WTC11 (cell line): Measurements from ENCODE around the gene RPL11. TPM values are rescaled to one million over a fixed set of nuclear protein-coding genes. Genes with fewer than 3 reads are reported as not detected.

Experiments
- ATAC-seq: fragments of 200-7000 bp; cut with Tn5 transposase; 2 replicates; pipeline ENCODE4 v1.10.0; 2021; ENCODE audit warnings: mild to moderate bottlenecking, moderate library complexity
- CTCF ChIA-PET: fragments of 300-600 bp; sonication (Branson Sonifier 250); formaldehyde crosslinking; loops from one replicate; lab custom pipeline; 2021; ENCODE audit warnings: antibody characterized with exemption; lab: Charles Lee
- POLR2A ChIA-PET: fragments of 350-600 bp; sonication (Branson Sonifier 250); formaldehyde crosslinking; loops from one replicate; lab custom pipeline; 2021; ENCODE audit warnings: antibody characterized with exemption; lab: Charles Lee
- DNase-seq: peaks from one replicate; pipeline ENCODE4 v3.0.0; 2021; ENCODE audit warnings: low spot score
- H3K27ac Mint-ChIP-seq: 2 replicates; pipeline ENCODE4 v1.8.0; 2021; ENCODE audit warnings: mixed read lengths
- H3K27me3 Mint-ChIP-seq: 2 replicates; pipeline ENCODE4 v1.8.0; 2021; ENCODE audit warnings: low read depth, mild to moderate bottlenecking, moderate library complexity, mixed read lengths
- H3K36me3 Mint-ChIP-seq: 2 replicates; pipeline ENCODE4 v1.8.0; 2021; ENCODE audit warnings: mixed read lengths
- H3K4me1 Mint-ChIP-seq: 2 replicates; pipeline ENCODE4 v1.8.0; 2022; ENCODE audit warnings: mixed read lengths
- H3K4me3 Mint-ChIP-seq: 2 replicates; pipeline ENCODE4 v1.8.0; 2021; ENCODE audit warnings: mild to moderate bottlenecking, moderate library complexity, mixed read lengths
- H3K9me3 Mint-ChIP-seq: 2 replicates; pipeline ENCODE4 v1.8.0; 2021; ENCODE audit warnings: mixed read lengths
- FOXK1 ChIP-seq: sonication (generic); formaldehyde crosslinking; IDR thresholded peaks from 2 replicates; pipeline ENCODE4 v1.8.0; 2022; ENCODE audit warnings: mild to moderate bottlenecking, moderate library complexity, missing genetic modification reagents
- GRHL2 ChIP-seq: fragments of 250-450 bp; sonication (Bioruptor Pico); IDR thresholded peaks from 2 replicates; pipeline ENCODE4 v1.8.0; 2022; ENCODE audit warnings: mild to moderate bottlenecking, moderate library complexity; ENCODE audit not compliant: insufficient replicate concordance, severe bottlenecking
- IRF2 ChIP-seq: sonication (generic); formaldehyde crosslinking; IDR thresholded peaks from 2 replicates; pipeline ENCODE4 v1.8.0; 2022; ENCODE audit warnings: low read depth, missing genetic modification reagents, borderline replicate concordance
- KAT7 ChIP-seq: sonication (generic); formaldehyde crosslinking; IDR thresholded peaks from 2 replicates; pipeline ENCODE4 v1.8.1; 2023; ENCODE audit warnings: missing genetic modification reagents, mild to moderate bottlenecking, borderline replicate concordance
- MXD4 ChIP-seq: fragments of 250-450 bp; sonication (Bioruptor Pico); IDR thresholded peaks from 2 replicates; pipeline ENCODE4 v1.8.0; 2021; ENCODE audit warnings: mild to moderate bottlenecking, moderate library complexity, borderline replicate concordance
- MYBL2 ChIP-seq: sonication (generic); formaldehyde crosslinking; IDR thresholded peaks from 2 replicates; pipeline ENCODE4 v1.8.1; 2023; ENCODE audit warnings: mild to moderate bottlenecking, moderate library complexity, missing genetic modification reagents
- OVOL2 ChIP-seq: fragments of 250-450 bp; sonication (Bioruptor Pico); IDR thresholded peaks from 2 replicates; pipeline ENCODE4 v1.9.0; 2021; ENCODE audit warnings: mild to moderate bottlenecking, borderline replicate concordance
- RELA ChIP-seq: sonication (generic); formaldehyde crosslinking; IDR thresholded peaks from 2 replicates; pipeline ENCODE4 v1.8.1; 2022; ENCODE audit warnings: missing genetic modification reagents, mild to moderate bottlenecking, borderline replicate concordance
- RORB ChIP-seq: fragments of 250-450 bp; sonication (Bioruptor Pico); IDR thresholded peaks from 2 replicates; pipeline ENCODE4 v1.9.0; 2021; ENCODE audit warnings: mild to moderate bottlenecking
- SMAD4 ChIP-seq: sonication (generic); formaldehyde crosslinking; IDR thresholded peaks from 2 replicates; pipeline ENCODE4 v1.8.0; 2022; ENCODE audit warnings: mild to moderate bottlenecking, missing genetic modification reagents
- TEAD1 ChIP-seq: sonication (generic); formaldehyde crosslinking; IDR thresholded peaks from 2 replicates; pipeline ENCODE4 v1.8.0; 2022; ENCODE audit warnings: mild to moderate bottlenecking, missing genetic modification reagents
- TEAD4 ChIP-seq: sonication (generic); formaldehyde crosslinking; IDR thresholded peaks from 2 replicates; pipeline ENCODE4 v1.8.0; 2022; ENCODE audit warnings: mild to moderate bottlenecking, missing genetic modification reagents
- ZNF121 ChIP-seq: sonication (generic); formaldehyde crosslinking; IDR thresholded peaks from 2 replicates; pipeline ENCODE4 v1.8.0; 2023; ENCODE audit warnings: missing genetic modification reagents
- ZNF263 ChIP-seq: sonication (generic); formaldehyde crosslinking; IDR thresholded peaks from 2 replicates; pipeline ENCODE4 v1.8.1; 2022; ENCODE audit warnings: low read depth, mild to moderate bottlenecking, moderate library complexity, missing genetic modification reagents
- ZNF396 ChIP-seq: fragments of 250-450 bp; sonication (Bioruptor Pico); IDR thresholded peaks from 2 replicates; pipeline ENCODE4 v1.8.0; 2021; ENCODE audit warnings: mild to moderate bottlenecking, moderate library complexity, borderline replicate concordance
- ZNF423 ChIP-seq: fragments of 250-450 bp; sonication (Bioruptor Pico); IDR thresholded peaks from 2 replicates; pipeline ENCODE4 v2.1.2; 2022; ENCODE audit warnings: mild to moderate bottlenecking, moderate library complexity
- total RNA-seq: library from RNA; stranded (reverse); gene quantifications from 3 replicates; pipeline ENCODE4 v1.2.3, GENCODE V29; 2021
- TF ChIP-seq, protein P1 (sequence below): sonication (generic); formaldehyde crosslinking; IDR thresholded peaks from 2 replicates; pipeline ENCODE4 v1.8.1; 2023; ENCODE audit warnings: mild to moderate bottlenecking, missing genetic modification reagents
- TF ChIP-seq, protein P2 (sequence below): sonication (generic); formaldehyde crosslinking; IDR thresholded peaks from 2 replicates; pipeline ENCODE4 v1.8.1; 2023; ENCODE audit warnings: mild to moderate bottlenecking, moderate library complexity, missing genetic modification reagents
- TF ChIP-seq, protein P3 (sequence below): sonication (generic); formaldehyde crosslinking; IDR thresholded peaks from 2 replicates; pipeline ENCODE4 v1.8.0; 2023; ENCODE audit warnings: missing genetic modification reagents
- TF ChIP-seq, protein P4 (sequence below): sonication (generic); formaldehyde crosslinking; IDR thresholded peaks from 2 replicates; pipeline ENCODE4 v1.8.1; 2023; ENCODE audit warnings: mild to moderate bottlenecking, missing genetic modification reagents, borderline replicate concordance

The RPL11 gene
- total RNA-seq, 1 experiment from 2014 or later, result 1,406 TPM

DNA sequence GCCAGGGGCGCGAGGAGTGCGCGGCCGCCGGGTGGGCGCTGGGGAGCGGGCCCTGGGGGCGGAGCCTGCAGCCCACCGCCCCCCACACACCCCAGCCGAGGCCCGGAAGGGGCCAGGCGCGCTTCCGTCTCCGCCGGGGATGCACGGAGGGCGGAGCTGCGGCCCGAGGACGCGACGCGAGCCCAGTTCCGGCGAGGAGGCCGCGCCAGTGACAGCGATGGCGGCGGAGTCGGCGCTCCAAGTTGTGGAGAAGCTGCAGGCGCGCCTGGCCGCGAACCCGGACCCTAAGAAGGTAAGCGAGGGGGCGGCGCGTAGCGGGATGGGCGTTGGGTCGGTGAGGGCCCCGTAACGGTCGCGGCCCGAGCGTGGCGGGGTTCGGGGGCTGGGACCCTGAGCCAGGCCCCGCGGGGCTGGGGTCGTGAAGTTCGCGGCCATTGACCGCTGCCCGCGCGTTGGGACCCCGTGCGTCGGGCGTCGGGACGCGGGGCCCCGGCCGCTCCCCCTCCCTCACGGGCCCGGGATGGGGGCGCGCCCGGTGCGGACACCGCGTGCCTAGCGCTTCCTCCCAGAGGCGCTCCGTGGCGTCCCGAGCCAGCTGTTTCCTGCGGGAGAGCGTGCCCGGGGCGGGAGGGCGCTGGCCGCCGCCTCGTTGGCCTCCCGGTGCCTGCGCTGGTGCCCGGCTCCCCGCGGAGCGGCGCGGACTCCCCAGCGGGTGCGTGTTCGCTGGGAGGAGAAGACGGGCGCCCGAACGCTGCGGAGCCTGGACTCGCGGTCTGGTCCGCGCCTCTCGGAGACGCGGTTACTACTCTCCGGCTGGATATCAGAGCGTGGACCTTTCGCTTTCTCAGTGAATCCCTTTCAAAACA is 51.9 kb downstream of the RPL11 start, which contains the start of gene ELOA (continued):
- TF ChIP-seq, protein P1, sequence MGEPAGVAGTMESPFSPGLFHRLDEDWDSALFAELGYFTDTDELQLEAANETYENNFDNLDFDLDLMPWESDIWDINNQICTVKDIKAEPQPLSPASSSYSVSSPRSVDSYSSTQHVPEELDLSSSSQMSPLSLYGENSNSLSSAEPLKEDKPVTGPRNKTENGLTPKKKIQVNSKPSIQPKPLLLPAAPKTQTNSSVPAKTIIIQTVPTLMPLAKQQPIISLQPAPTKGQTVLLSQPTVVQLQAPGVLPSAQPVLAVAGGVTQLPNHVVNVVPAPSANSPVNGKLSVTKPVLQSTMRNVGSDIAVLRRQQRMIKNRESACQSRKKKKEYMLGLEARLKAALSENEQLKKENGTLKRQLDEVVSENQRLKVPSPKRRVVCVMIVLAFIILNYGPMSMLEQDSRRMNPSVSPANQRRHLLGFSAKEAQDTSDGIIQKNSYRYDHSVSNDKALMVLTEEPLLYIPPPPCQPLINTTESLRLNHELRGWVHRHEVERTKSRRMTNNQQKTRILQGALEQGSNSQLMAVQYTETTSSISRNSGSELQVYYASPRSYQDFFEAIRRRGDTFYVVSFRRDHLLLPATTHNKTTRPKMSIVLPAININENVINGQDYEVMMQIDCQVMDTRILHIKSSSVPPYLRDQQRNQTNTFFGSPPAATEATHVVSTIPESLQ (CRISPR knock-in tag), result no peak
- TF ChIP-seq SMAD4 (CRISPR knock-in tag), result no peak
- peak; percentile 88 for TF ChIP-seq FOXK1 (CRISPR knock-in tag)
- TF ChIP-seq RORB (CRISPR knock-in tag), result no peak
- no peak for TF ChIP-seq RELA (CRISPR knock-in tag)
- TF ChIP-seq, protein P2, sequence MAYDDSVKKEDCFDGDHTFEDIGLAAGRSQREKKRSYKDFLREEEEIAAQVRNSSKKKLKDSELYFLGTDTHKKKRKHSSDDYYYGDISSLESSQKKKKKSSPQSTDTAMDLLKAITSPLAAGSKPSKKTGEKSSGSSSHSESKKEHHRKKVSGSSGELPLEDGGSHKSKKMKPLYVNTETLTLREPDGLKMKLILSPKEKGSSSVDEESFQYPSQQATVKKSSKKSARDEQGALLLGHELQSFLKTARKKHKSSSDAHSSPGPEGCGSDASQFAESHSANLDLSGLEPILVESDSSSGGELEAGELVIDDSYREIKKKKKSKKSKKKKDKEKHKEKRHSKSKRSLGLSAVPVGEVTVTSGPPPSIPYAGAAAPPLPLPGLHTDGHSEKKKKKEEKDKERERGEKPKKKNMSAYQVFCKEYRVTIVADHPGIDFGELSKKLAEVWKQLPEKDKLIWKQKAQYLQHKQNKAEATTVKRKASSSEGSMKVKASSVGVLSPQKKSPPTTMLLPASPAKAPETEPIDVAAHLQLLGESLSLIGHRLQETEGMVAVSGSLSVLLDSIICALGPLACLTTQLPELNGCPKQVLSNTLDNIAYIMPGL, result peak; percentile 90
- TF ChIP-seq, protein P3, sequence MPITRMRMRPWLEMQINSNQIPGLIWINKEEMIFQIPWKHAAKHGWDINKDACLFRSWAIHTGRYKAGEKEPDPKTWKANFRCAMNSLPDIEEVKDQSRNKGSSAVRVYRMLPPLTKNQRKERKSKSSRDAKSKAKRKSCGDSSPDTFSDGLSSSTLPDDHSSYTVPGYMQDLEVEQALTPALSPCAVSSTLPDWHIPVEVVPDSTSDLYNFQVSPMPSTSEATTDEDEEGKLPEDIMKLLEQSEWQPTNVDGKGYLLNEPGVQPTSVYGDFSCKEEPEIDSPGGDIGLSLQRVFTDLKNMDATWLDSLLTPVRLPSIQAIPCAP (CRISPR knock-in tag), result no peak
- TF ChIP-seq TEAD4 (CRISPR knock-in tag), result no peak

DNA sequence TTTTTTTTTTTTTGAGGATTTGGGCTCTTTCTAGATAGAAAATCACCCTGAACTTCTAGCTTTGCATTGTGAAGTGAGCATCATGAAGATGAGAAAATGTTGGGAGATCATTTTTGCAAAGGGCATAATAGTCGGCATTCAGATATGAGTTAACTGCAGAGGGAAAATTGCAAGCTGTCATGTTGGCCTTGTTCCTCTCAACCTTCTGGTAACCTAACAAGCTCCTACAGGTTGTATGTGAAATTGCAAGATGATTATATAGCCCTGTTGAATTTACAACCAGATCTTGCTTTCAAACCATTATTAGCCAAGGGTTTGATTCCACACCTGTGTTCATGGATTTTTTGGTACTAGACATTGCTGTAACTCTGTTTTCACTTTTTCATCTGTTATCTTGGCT is 53.9 kb downstream of the RPL11 start:
- Mint-ChIP-seq H3K27me3 (no peaks in the 10 kb centered on the region; the same call in 1 of the 2 replicates), H3K27ac (peak overlapping the region; percentile 68; the same call in 1 of the 2 replicates), H3K4me1 (peaks cover 29% of the 10 kb centered on the region), H3K36me3 (peaks cover 15% of the 10 kb centered on the region), H3K4me3 (peak overlapping the region; percentile 88), H3K9me3 (no peaks in the 10 kb centered on the region)
- CTCF ChIA-PET, result interaction anchor here (0.5 to 3.4 kb wide), 15 partner anchors 9 to 401 kb away, joined by 3 to 15 read pairs (median 4); partner anchors contain the start of genes E2F2 and HNRNPR
- TF ChIP-seq TEAD1 (CRISPR knock-in tag), result no peak
- TF ChIP-seq GRHL2, result no peak
- no peak for TF ChIP-seq ZNF423
- TF ChIP-seq ZNF263 (CRISPR knock-in tag), result no peak
- TF ChIP-seq MYBL2, result no peak
- no peak for TF ChIP-seq ZNF396 (CRISPR knock-in tag)
- no peak for TF ChIP-seq OVOL2
- TF ChIP-seq IRF2 (CRISPR knock-in tag), result no peak
- no peak for TF ChIP-seq KAT7
- TF ChIP-seq ZNF121 (CRISPR knock-in tag), result no peak
- TF ChIP-seq, protein P2, result no peak
- TF ChIP-seq MXD4 (CRISPR knock-in tag), result no peak
- TF ChIP-seq, protein P4, sequence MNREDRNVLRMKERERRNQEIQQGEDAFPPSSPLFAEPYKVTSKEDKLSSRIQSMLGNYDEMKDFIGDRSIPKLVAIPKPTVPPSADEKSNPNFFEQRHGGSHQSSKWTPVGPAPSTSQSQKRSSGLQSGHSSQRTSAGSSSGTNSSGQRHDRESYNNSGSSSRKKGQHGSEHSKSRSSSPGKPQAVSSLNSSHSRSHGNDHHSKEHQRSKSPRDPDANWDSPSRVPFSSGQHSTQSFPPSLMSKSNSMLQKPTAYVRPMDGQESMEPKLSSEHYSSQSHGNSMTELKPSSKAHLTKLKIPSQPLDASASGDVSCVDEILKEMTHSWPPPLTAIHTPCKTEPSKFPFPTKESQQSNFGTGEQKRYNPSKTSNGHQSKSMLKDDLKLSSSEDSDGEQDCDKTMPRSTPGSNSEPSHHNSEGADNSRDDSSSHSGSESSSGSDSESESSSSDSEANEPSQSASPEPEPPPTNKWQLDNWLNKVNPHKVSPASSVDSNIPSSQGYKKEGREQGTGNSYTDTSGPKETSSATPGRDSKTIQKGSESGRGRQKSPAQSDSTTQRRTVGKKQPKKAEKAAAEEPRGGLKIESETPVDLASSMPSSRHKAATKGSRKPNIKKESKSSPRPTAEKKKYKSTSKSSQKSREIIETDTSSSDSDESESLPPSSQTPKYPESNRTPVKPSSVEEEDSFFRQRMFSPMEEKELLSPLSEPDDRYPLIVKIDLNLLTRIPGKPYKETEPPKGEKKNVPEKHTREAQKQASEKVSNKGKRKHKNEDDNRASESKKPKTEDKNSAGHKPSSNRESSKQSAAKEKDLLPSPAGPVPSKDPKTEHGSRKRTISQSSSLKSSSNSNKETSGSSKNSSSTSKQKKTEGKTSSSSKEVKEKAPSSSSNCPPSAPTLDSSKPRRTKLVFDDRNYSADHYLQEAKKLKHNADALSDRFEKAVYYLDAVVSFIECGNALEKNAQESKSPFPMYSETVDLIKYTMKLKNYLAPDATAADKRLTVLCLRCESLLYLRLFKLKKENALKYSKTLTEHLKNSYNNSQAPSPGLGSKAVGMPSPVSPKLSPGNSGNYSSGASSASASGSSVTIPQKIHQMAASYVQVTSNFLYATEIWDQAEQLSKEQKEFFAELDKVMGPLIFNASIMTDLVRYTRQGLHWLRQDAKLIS (CRISPR knock-in tag), result no peak
- POLR2A ChIA-PET, result no interaction called here
- ATAC-seq (no peak), DNase-seq (no peak)
